HepG2 (cell line): ENCODE results near the gene GFER.

Experiments
- ATF3 ChIP-seq: sonication (generic); formaldehyde crosslinking; IDR thresholded peaks from 2 replicates; pipeline ENCODE4 v1.4.0; 2020; ENCODE audit warnings: missing genetic modification reagents
- BORCS8-MEF2B ChIP-seq: sonication (generic); formaldehyde crosslinking; IDR thresholded peaks from 2 replicates; pipeline ENCODE4 v1.8.0; 2022; ENCODE audit warnings: mild to moderate bottlenecking, missing genetic modification reagents
- CHD2 ChIP-seq: IDR thresholded peaks from 2 replicates; pipeline ENCODE4 v1.6.1; 2011; ENCODE audit warnings: low read depth, low read length, improper control_type of control experiment
- ELF1 ChIP-seq: sonication (generic); formaldehyde crosslinking; IDR thresholded peaks from 2 replicates; pipeline ENCODE4 v1.4.0; 2020; ENCODE audit warnings: missing genetic modification reagents
- POLR2A ChIP-seq, 2 experiments: IDR thresholded peaks; 2 replicates each; pipeline ENCODE4 v1.6.1; 2011; ENCODE audit warnings: low read depth in 2 of 2, low read length in 2 of 2, mild to moderate bottlenecking in 1 of 2, moderate library complexity in 1 of 2; ENCODE audit not compliant: insufficient read depth in 1 of 2
- REST ChIP-seq, 2 experiments: IDR thresholded peaks; 2 replicates each; pipeline ENCODE4 v1.6.1; 2011 to 2012; ENCODE audit warnings: low read length in 2 of 2, borderline replicate concordance in 1 of 2, low read depth in 1 of 2, mild to moderate bottlenecking in 1 of 2, moderate library complexity in 1 of 2
- RFX1 ChIP-seq: fragments of 450-650 bp; IDR thresholded peaks from 2 replicates; pipeline ENCODE4 v1.6.1; 2017
- SSRP1 ChIP-seq: IDR thresholded peaks from 2 replicates; pipeline ENCODE4 v1.6.1; 2016; ENCODE audit warnings: control low read depth
- TARDBP ChIP-seq: sonication (generic); formaldehyde crosslinking; IDR thresholded peaks from 2 replicates; pipeline ENCODE4 v1.8.0; 2022; ENCODE audit warnings: mild to moderate bottlenecking, missing genetic modification reagents
- TBL1XR1 ChIP-seq: fragments of 150-350 bp; IDR thresholded peaks from 2 replicates; pipeline ENCODE4 v1.6.1; 2014; ENCODE audit warnings: borderline replicate concordance, low read length; ENCODE audit not compliant: partially characterized antibody
- ZBED4 ChIP-seq: sonication (generic); formaldehyde crosslinking; IDR thresholded peaks from 2 replicates; pipeline ENCODE4 v1.4.0; 2020; ENCODE audit warnings: missing genetic modification reagents, borderline replicate concordance
- ZNF577 ChIP-seq: sonication (generic); formaldehyde crosslinking; IDR thresholded peaks from 2 replicates; pipeline ENCODE4 v1.4.0; 2020; ENCODE audit warnings: mild to moderate bottlenecking, low read depth, missing genetic modification reagents, borderline replicate concordance
- ZSCAN25 ChIP-seq: sonication (generic); formaldehyde crosslinking; IDR thresholded peaks from 2 replicates; pipeline ENCODE4 v1.8.0; 2022; ENCODE audit warnings: mild to moderate bottlenecking, missing genetic modification reagents

GRCh38 chr16:1971796-1972489 lies 12.1 kb upstream of the GFER start, which contains the start of gene TBL3:
- no peak for TF ChIP-seq REST (IDR thresholded peaks at IDR 0.05; ENCODE audit: borderline replicate concordance in 1 of 2, low read depth in 1 of 2, low read length in 2 of 2)
- no peak for TF ChIP-seq ZNF577
- peak; percentile 67 for TF ChIP-seq CHD2
- TF ChIP-seq ELF1 (CRISPR knock-in tag): peak; percentile 99
- TF ChIP-seq TARDBP: peak; percentile 93
- TF ChIP-seq ZBED4: peak; percentile 47
- TF ChIP-seq RFX1: no peak
- TF ChIP-seq TBL1XR1: no peak
- TF ChIP-seq BORCS8-MEF2B (CRISPR knock-in tag): peak; percentile 40; the same call in 1 of the 2 replicates
- TF ChIP-seq ATF3 (CRISPR knock-in tag): peak; percentile 65
- no peak for TF ChIP-seq SSRP1
- peak; percentile 70; the same call in 1 of the 2 replicates for TF ChIP-seq ZSCAN25 (CRISPR knock-in tag)
- peak; percentile 84 to 92 for TF ChIP-seq POLR2A (IDR thresholded peaks at IDR 0.05; ENCODE audit: insufficient read depth in 1 of 2, low read depth in 2 of 2, low read length in 2 of 2)
